HUES6 (cell line): ENCODE results near the gene MS4A6E.
"Not testable (repeated sequence)": the region's sequence is repeated elsewhere in the genome, so short reads cannot be mapped to it uniquely, and the experiment has no call there.

Experiments
- H3K27ac ChIP-seq: 2 replicates; pipeline ENCODE4 v1.7.0; 2013; ENCODE audit warnings: low read depth, mild to moderate bottlenecking, low read length, inconsistent platforms
- H3K27me3 ChIP-seq: 2 replicates; pipeline ENCODE4 v1.6.1; 2013; ENCODE audit warnings: low read length; ENCODE audit not compliant: control insufficient read depth, insufficient read depth
- H3K36me3 ChIP-seq: 2 replicates; pipeline ENCODE4 v1.6.1; 2013; ENCODE audit warnings: low read length; ENCODE audit not compliant: control insufficient read depth, insufficient read depth
- H3K4me1 ChIP-seq: 2 replicates; pipeline ENCODE4 v1.6.1; 2013; ENCODE audit warnings: low read length; ENCODE audit not compliant: control insufficient read depth, insufficient read depth
- H3K4me3 ChIP-seq: 2 replicates; pipeline ENCODE4 v1.5.1; 2013; ENCODE audit warnings: low read depth, low read length
- H3K9ac ChIP-seq: one replicate; pipeline ENCODE4 v1.6.1; 2013; ENCODE audit warnings: mild to moderate bottlenecking, low read length
- H3K9me3 ChIP-seq: 2 replicates; pipeline ENCODE4 v1.6.1; 2013; ENCODE audit warnings: low read depth, low read length; ENCODE audit not compliant: control insufficient read depth, insufficient read depth

MS4A6E gene, protein sequence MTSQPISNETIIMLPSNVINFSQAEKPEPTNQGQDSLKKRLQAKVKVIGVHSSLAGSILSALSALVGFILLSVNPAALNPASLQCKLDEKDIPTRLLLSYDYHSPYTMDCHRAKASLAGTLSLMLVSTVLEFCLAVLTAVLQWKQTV

DNA sequence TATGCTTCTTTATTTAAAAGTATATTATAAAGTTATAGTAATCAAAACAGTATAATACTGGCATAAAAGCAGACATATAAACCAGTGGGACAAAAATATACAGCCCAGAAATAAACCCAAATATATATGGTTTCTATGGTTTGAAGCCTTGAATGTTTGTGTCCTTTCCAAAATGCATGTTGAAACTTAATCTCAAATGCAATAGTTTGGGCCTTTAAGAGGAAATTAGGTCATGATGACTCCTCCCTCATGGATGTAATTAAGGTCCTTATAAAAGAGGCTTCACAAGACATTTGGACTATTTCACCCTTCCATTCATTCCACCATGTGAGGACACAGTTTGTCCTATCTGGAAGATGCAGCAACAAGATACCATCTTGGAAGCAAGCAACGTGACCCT is at the start of gene MS4A6E:
TSS of gene MS4A6E (plus strand) at position 301 of the 400 bp plus-strand sequence. CDS start 7,641 bp downstream, outside the sequence.
- no peaks in the 10 kb centered on the region for H3K4me1 ChIP-seq
- no peaks in the 10 kb centered on the region for H3K36me3 ChIP-seq
- no peak within 1 kb of the TSS for H3K4me3 ChIP-seq
- no peaks in the 10 kb centered on the region for H3K27me3 ChIP-seq
- no peaks in the 10 kb centered on the region for H3K9me3 ChIP-seq
- H3K9ac ChIP-seq, result no peak within 1 kb of the TSS
- no peak within 1 kb of the TSS for H3K27ac ChIP-seq

DNA sequence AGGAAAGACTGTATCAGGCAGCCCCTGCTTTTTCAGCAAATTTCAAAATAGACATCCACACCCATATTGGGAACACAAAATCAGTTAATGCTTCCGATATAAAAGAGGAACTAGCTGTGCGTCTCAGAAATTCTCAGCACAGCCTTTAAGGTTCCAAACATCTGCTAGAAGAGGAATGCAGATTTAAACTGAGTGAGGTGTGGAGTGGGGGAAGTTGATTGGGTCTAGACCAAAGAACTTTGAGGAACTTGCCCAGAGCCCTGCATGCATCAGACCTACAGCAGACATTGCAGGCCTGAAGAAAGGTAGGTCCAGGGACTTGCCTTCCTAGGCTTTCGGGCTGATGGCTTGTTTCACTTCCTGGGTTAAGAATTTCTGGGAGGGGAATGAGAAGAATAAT is 46.6 kb upstream of the MS4A6E start, which contains the start of gene MS4A4A:
TSS of gene MS4A4A (plus strand) at position 255 of the 400 bp plus-strand sequence. CDS start at position 265, 10 bp downstream.
- Histone ChIP-seq H3K4me1 (no peaks in the 10 kb centered on the region; the same call in 1 of the 2 replicates), H3K9me3 (0 out of 2 replicates have a peak, but pooled peaks cover 3% of the 10 kb centered on the region), H3K36me3 (no peaks in the 10 kb centered on the region), H3K27ac (no peak within 1 kb of the TSS), H3K4me3 (no peak within 1 kb of the TSS), H3K27me3 (no peaks in the 10 kb centered on the region), H3K9ac (no peak within 1 kb of the TSS)

DNA sequence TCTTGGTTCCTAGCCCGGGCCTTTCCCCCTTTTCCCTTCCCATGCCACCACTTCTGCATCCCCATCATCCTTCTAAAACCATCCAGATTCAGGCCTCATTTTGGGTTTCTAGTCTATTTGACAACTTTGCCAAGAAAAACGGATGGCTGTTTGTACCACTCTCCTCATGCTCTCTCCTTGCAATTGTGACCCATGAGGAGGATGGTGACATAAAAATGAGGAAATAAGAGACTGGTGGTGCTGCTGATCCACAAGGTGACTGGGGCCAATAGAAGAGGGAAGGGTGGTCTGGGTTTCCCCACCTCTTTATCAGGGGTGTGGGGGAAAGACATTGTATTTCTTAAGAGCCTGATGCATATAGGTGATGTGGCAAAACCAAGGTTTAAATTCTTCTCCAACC is 45.6 kb upstream of the MS4A6E start:
- Histone ChIP-seq H3K36me3 (no peaks in the 10 kb centered on the region), H3K4me1 (no peaks in the 10 kb centered on the region), H3K4me3 (no peak overlapping the region), H3K27me3 (no peaks in the 10 kb centered on the region), H3K27ac (no peak overlapping the region), H3K9ac (no peak overlapping the region), H3K9me3 (peaks cover 3% of the 10 kb centered on the region; the same call in 1 of the 2 replicates)

DNA sequence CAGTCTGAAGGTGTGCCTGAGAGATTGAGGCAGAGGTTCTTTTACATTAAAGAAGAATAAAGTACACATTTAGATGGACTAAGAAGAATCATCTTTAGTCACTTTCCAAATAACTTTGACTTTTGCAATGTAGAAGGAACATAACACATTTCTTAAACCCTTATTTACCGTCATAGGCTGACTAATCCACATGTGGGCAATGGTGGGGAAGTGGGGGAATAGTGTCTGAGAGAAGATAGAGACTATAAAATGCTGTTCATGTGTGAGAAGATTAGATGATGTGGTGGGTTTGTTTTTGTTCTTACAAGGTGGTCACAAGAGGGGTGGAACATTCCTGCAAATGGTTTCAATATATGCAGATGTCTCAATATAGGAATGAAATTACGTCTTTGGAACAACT is 44.8 kb upstream of the MS4A6E start:
- Histone ChIP-seq H3K4me1 (no peaks in the 10 kb centered on the region), H3K36me3 (no peaks in the 10 kb centered on the region), H3K27me3 (no peaks in the 10 kb centered on the region), H3K9me3 (no peaks in the 10 kb centered on the region; the same call in 1 of the 2 replicates), H3K9ac (no peak overlapping the region), H3K27ac (no peak overlapping the region), H3K4me3 (no peak overlapping the region)

DNA sequence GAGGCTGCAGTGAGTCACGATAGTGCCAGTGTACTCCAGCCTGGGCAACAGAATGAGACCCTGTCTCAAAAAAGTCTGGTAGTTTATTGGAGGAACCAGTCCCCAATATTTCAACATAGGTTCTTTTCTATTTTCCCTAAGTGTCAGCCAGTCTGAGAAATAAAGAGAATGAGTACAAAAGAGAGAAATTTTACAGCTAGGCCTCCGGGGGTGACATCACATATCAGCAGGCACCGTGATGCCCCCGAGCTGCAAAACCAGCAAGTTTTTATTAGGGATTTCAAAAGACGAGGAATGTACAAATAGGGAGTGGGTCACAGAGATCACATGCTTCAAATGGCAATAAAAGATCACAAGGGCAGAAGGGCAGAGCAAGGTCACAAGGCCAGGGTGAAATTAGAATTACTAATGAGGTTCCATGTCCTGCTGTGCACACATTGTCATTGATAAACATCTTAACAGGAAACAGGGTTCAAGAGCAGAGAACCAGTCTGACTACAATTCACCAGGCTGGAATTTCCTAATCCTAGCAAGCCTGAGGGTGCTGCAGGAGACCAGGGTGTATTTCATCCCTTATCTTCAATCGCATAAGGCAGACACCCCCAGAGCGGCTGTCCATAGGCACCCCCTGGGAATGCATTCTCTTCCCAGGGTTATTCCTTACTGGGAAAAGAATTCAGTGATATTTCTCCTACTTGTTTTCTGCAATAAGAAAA is 41.5 kb upstream of the MS4A6E start:
- H3K9ac ChIP-seq, H3K36me3 ChIP-seq, H3K4me3 ChIP-seq, H3K27me3 ChIP-seq, H3K4me1 ChIP-seq, H3K27ac ChIP-seq: not testable (repeated sequence)
- H3K9me3 ChIP-seq, result peaks cover 18% of the 10 kb centered on the region; the same call in 1 of the 2 replicates

DNA sequence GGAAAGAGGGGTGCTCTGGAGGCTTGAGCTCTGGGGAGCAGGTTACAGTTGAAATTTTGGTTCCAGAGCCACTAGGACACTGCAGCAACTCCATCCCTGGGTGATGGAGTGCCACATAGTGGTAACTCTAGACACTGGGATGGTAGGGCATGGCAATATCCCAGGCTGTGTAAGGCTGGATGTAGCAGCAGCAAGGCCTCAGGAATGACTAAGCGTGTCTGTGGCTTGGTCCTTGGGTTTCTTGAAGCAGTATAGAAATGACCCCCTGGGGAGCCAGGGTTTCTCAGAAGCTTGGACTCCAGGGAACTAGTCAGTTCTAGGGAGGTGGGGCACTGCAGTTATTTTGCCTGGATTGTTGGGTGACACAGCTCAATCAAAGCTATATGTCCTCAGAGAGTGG is 38.5 kb upstream of the MS4A6E start:
- H3K36me3 ChIP-seq, result no peaks in the 10 kb centered on the region
- H3K4me3 ChIP-seq, result no peak overlapping the region
- H3K27ac ChIP-seq, result no peak overlapping the region
- no peaks in the 10 kb centered on the region for H3K4me1 ChIP-seq
- H3K27me3 ChIP-seq, result no peaks in the 10 kb centered on the region
- peaks cover 18% of the 10 kb centered on the region; the same call in 1 of the 2 replicates for H3K9me3 ChIP-seq
- no peak overlapping the region for H3K9ac ChIP-seq

DNA sequence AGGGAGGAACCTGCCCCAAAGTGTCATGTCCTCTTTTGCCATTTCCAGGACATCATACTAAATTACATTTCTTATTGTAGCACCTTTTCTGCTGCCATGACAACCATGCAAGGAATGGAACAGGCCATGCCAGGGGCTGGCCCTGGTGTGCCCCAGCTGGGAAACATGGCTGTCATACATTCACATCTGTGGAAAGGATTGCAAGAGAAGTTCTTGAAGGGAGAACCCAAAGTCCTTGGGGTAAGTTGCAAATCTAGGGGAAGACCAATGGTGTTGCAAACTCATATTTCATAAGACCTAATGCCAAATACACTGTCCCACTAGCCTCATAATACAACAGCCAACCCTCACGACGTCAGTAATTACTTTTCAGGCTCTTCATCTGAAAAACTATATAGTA is 34.9 kb upstream of the MS4A6E start:
- no peak overlapping the region for H3K27ac ChIP-seq
- H3K4me1 ChIP-seq, result no peaks in the 10 kb centered on the region
- H3K4me3 ChIP-seq, result no peak overlapping the region
- H3K9ac ChIP-seq, result no peak overlapping the region
- no peaks in the 10 kb centered on the region for H3K27me3 ChIP-seq
- no peaks in the 10 kb centered on the region for H3K36me3 ChIP-seq
- peaks cover 18% of the 10 kb centered on the region; the same call in 1 of the 2 replicates for H3K9me3 ChIP-seq

DNA sequence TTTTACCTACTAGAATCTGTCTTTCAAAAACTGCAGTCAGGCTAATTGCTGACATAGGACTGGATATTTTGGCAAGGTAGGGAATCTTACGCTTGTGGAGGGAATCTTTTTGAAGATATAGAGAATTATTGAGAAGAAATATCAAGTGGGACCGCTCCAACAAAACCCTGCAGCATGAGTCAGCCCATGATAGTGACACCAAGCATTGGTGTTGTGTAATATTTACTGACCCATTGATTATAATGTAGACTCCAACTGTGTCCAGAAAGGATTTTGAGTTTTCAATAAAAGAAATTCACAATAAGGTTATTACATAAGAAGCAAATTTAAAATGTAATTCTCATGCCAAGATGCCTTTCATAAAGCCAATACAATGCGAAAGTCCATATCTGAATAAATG is 25.9 kb upstream of the MS4A6E start:
- H3K9ac ChIP-seq, result no peak overlapping the region
- no peaks in the 10 kb centered on the region for H3K9me3 ChIP-seq
- H3K36me3 ChIP-seq, result no peaks in the 10 kb centered on the region
- H3K27me3 ChIP-seq, result no peaks in the 10 kb centered on the region
- 0 out of 2 replicates have a peak, but pooled peaks cover 3% of the 10 kb centered on the region for H3K4me1 ChIP-seq
- H3K27ac ChIP-seq, result no peak overlapping the region
- no peak overlapping the region for H3K4me3 ChIP-seq

DNA sequence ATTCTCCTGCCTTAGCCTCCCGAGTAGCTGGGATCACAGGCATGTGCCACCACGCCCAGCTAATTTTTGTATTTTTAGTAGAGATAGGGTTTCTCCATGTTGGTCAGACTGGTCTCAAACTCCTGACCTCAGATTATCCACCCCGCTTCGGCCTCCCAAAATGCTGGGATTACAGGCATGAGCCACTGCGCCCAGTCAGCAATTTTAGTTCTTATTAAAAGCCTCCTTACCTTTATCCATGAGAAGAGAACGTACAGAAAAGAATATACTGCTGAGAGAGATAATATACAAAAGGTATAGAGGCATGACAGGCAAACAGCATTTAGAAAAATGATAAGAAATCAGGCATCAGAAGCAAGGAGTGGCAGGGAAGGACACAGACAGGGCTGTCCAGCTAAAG is 25.2 kb upstream of the MS4A6E start:
- not testable (repeated sequence) for H3K4me1 ChIP-seq, H3K9ac ChIP-seq, H3K36me3 ChIP-seq, H3K27me3 ChIP-seq, H3K27ac ChIP-seq, H3K9me3 ChIP-seq, H3K4me3 ChIP-seq

DNA sequence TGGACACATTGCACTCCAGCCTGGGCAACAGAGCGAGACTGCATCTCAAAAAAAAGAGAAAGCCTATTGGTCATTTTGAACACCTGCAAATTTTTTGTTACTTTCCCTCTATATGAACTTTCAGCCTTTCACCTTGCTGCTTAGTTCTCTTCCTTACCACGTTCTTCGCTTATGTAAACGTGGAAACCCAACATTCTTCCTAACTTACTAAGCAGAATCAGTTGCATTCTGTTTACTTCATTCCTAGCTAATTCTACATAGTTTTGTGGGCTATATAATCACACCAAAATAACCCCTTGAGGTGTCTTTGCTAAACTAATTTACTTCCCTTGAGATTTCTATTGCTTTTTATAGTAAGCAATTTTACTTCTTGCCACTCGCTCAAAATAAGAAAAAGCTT is 23.4 kb upstream of the MS4A6E start:
- Histone ChIP-seq H3K27ac (no peak overlapping the region), H3K9ac (no peak overlapping the region), H3K4me1 (0 out of 2 replicates have a peak, but pooled peaks cover 6% of the 10 kb centered on the region), H3K27me3 (no peaks in the 10 kb centered on the region), H3K4me3 (no peak overlapping the region), H3K9me3 (no peaks in the 10 kb centered on the region), H3K36me3 (no peaks in the 10 kb centered on the region)

DNA sequence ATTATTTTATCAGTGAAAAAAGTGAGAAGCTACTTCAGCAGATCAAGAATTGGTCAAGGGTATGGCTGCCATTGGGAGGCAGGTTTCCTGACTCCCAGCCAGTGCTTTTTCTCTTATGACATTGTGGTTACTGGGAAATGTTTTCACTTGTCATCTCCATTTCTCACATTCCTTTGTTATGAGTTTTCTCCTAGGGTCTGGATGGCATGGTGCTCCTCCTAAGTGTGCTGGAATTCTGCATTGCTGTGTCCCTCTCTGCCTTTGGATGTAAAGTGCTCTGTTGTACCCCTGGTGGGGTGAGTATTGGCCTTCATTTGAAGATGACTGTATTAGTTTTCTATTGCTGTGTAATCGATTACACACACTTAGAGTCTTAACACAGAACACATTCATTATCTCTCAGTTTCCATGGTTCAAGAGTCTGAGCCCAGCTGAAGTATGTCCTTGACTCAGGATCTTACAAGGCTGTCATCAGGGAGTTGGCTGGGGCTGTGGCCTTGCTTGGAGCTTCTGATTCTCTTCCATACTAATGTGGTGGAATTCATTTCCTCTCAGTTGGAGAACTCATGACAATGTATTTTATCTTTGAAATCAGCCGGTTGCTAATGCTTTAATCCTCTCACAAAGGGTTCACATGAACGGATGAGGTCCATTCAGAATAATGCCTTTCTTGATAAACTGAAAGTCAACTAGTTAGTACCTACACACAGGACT is 21.0 kb upstream of the MS4A6E start:
- H3K36me3 ChIP-seq, result no peaks in the 10 kb centered on the region
- H3K9ac ChIP-seq, result no peak overlapping the region
- no peak overlapping the region for H3K4me3 ChIP-seq
- no peaks in the 10 kb centered on the region for H3K9me3 ChIP-seq
- H3K4me1 ChIP-seq, result 0 out of 2 replicates have a peak, but pooled peaks cover 6% of the 10 kb centered on the region
- H3K27me3 ChIP-seq, result no peaks in the 10 kb centered on the region
- H3K27ac ChIP-seq, result no peak overlapping the region
